Renal cortex interstitium (tissue), 11 donors: ENCODE results near the gene ZDHHC14. TPM values are rescaled to one million over a fixed set of nuclear protein-coding genes. Genes with fewer than 3 reads are reported as not detected.

Experiments used
- DNase-seq, 11 donors: peaks; one replicate each; pipeline ENCODE4 v3.0.0-alpha.2; 2013; ENCODE audit warnings: low read depth in 9 of 11, low spot score in 4 of 11; ENCODE audit errors: extremely low read depth in 1 of 11
- polyA plus RNA-seq, 3 donors: library from polyadenylated mRNA; unstranded; fragments of 120-200 nt; gene quantifications; one replicate each; pipeline ENCODE4 v1.2.1, GENCODE V29; 2013; ENCODE audit not compliant: insufficient read length in 3 of 3

Gene ZDHHC14
- polyA plus RNA-seq, 3 donors = 14.8 to 22.4 (median 17.9) TPM

DNA sequence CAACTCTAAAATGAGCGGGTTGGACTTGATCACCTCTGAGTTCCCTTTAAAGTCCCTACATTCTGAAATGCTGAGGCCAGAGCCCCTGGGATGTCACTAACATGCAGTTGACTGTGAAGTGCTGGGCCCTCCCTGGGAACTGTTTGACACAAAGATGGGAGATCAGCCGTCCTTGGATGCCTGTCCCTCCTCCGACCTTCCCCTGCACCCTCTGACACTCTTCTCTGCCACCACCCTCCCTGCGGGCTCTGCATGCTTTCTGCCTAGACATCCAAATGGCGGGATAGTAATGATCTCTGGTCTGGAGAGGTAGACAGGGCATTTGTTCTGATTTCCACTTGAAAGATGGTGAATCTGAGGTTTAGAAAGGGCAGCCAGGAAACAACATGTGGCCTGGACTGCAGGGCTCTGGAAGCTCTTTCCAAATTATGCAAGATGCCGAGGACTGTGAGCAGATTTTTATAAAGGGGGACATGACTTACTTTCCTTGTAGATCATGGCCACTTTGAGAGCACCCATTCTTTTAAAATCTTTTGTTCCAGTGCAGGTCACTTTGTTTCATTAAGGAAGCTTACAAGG is 113.2 kb downstream of the ZDHHC14 start:
- no peak for DNase-seq

DNA sequence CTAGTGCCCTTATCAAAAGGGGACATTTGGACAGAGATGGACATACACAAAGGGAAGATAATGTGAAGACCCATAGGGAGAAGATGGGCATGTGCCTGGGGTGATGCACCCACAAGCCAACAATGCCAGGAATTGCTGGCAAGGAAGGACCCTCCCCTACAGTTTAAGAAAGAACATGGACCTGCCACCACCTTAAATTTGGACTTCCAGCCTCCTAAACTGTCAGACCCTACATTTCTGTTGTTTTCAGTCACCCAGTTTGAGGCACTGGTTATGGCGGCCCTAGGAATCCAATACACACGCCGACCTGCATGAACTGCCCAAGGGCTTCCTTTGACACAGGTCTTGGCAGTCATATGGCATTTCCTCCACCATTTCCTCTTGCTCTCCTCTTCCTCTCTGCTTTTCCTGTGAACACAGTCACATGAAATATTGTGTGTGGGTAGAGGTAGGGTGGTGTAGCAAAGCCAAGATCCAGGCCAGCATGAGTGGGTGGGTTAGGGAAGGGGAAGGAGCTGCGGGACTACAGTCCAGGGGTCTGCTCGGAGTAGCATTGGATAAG is 115.6 kb downstream of the ZDHHC14 start:
- DNase-seq = no peak

DNA sequence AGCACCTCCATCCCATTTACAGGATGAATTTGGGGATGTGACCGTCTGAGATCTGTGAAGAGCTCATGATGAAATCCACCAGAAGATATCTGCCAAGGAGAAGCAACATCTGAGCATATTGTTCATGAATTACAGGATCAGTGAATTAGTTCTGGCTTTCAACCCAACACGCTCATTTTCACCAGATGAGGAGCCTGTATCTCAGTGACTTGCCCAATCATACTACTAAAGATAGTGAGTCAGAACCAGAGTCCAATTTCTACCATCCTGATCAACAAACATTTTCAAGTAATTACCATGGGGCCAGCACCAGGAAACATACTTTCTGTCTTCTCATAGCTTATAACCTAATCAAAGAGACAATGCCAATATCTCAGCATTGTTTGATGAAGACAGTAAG is 116.6 kb downstream of the ZDHHC14 start:
- no peak for DNase-seq

DNA sequence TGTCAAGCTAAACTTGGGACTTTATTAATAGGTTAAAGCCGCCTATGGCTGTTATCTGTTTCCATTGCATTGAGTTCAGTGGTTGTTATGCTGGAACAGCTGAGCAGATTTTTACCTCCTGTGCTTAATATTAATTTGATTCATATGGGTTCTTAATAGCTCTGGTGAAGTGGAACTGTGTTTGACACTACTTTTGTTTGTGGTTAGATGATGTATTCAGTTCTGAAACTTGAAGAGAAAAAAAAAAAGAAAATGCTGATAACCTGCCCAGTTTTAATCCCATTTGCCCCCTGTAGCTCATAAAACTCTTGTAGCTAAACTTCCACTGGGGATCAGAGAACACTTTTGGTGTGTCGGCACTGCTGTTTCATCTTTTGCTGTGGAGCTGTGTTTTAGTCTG is 117.8 kb downstream of the ZDHHC14 start:
- DNase-seq = no peak

DNA sequence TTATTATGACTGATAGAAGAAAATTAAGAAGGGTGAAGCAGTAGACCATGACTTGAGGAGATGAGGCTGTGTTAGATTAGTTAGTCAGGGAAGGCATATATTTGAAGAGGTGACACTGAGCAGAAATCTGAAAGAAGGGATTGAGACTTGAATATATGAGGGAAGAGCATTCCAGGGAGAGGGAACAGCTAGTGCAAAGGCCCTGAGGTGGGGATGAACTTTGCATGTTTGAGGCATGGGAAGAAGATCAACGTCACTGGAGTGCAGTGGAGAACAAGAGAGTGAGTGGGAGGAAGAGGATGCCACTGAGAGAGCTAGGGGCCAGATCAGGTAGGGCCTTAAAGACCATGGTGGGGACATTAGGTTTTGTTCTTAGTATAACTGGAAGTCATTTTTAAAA is 119.0 kb downstream of the ZDHHC14 start:
- no peak for DNase-seq

DNA sequence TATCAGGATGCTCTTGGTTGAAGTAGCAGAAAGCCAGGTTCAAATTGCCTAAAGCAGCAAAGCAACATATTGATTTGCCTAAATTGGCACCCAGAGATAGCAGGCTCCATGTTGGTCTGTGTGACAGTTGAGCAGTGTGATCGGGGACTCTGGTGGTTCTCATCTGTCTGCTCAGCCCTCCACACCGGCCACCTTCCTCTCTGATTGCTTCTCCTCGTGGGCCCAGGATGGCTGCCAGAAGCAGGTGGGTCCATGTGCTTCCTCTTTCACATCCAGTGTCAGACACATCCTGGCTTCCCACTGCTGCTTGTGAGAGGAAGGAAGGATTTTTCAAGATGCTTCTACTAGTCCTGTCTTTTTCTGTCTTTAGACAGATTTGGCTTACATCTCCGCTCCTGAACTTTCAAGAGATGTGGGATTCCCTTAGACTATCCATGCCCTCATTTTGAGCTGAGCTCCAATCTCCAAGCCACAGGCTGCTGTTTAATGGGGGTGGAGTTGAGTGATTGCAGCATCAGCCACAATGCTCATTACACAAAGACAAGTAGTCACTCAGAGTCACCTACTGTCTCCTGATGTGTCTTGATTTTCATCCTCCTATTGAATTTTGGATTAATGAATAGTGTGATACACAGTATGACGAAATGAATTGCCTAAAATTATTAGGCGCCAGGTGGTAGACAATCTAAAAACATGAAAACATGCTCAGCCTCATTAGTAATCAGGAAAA is 122.2 kb downstream of the ZDHHC14 start:
- DNase-seq = no peak

DNA sequence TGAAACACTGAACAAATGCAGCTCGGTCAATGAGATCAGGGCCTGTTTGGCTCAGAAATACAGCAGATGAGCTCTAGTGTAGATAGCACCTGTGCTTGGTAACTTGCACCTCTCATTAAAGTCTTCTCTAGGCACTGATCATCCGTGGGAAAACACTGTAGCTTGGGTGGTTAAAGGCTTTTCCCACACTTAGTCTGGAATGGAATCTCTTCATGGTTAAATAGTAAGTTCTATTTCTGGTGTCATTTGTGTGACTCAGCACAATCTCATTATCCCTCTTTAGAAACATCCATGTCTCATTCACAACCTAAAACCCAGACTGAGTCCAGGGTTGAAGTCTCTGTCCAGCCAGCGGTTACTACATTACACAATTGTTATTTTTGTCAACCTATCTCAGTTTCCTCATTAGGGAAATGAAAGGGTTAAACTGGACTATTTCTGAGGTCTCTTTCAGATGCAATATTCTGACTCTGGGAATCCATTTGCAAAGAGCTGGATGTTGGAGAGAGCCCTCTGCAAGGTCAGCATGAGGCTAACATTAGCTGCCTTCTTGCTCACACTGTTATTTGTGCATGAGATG is 125.0 kb downstream of the ZDHHC14 start:
- no peak for DNase-seq

DNA sequence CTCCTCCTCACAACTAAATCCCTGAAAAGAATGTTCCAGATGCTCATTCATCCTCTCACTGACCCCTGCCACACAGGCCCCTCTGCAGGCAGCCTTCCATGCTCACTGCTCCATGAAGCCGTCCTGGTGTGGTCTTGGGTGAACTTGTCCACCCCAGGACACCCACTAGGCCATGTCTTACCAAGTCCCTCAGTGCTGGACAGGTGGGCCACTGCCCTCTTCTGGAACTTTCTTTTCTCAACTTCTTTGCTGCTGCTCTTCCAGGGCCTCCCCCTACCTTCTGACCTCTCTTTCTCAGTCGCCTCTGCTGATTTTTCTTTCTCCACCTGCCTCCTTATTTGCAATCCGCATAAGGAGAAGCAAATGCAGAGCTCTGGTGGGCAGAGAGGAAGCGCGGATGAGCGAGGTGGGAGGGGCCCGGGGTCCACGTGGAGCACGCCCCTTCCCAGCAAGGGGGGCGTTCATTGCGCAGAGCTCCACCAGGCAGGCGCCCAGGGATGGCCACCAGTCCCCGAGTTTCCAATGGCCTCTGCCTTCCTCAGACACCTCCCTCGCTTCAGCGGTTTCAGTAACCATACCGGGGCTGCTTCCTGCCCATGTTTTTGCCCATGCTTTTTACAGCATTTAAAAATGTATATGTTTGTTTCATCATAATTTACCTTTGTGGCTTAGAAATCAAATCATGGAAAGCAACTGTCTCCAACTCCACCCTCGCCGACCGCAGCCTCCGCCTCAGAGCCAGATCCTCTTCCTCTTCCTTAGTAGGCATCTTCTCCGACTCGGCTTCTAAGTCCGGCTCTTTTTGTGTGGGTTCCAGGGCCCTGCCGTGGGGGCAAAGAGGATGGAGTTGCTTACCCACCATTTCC is 129.6 kb downstream of the ZDHHC14 start:
- no peak for DNase-seq

DNA sequence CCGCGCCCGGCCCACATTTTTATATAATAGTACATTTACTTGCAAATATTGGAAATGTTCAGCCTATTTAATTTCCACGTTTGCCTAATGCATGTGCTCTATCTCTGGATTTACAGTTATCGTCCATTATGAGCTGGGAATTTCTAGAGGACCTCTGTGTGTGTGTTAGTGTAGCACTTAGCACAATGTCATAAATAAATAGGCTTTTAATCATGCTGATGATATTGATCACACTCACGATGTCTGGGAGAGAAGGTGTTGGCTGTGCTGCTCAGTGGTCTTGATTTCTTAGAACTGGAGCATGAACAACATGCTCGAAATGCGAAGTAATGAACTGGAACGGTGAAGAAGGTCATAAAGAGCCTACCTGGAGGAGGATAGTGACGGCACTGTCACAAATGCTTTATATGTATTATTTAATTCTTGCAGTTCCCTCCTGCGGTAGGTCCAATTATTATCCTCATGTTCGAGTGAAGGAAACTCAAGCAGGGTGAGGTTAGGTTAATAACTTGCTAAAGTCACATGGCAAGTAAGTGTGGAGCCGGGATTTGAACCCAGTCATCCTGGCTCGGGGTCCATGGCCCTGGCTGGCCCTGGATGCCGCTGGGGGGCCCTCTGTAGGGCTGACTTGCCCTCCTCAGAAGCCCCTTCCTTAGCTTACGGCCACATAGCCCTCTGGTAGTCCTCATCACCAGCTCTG is 130.8 kb downstream of the ZDHHC14 start:
- no peak for DNase-seq

DNA sequence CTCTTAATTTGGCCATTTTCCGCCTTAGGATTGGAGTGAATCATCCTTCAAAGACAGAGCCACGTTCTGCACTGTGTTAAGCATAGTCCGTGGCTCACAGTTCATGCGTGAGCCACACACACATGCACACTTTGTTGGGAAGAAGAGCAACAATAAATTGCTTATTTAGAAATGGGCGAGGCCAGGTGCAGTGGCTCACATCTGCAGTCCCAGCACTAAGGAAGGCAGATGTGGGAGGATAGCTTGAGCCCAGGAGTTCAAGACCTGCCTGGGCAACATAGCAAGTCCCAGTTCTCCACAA is 131.3 kb downstream of the ZDHHC14 start:
- no peak for DNase-seq

DNA sequence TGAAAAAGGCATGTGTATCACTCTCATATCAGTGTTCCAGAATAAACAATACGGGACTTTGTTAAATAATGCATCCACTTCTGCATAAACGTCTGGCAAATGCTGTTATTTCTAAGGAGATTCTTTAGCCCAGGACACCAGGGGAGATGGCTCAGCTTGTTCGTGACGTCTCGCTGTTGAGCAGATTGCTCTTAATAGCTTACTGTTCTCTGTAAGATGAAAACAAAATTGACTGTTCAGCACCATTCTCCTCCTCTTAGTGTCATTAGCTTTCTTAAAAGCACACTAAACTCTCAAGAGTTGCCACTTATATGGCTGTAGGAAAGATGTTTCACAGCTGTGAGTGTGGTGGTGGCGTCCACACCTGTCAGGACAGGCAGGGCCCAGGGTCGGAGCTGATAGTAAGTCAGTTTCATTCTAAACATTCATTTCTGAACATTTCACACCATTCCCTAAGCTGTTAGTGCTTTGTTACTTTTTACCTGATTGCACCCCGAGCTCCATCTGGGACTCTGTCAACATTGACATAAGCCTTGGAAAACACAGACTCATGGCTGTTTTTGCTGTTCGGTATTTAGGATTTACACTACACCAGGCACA is 132.1 kb downstream of the ZDHHC14 start:
- DNase-seq = no peak

DNA sequence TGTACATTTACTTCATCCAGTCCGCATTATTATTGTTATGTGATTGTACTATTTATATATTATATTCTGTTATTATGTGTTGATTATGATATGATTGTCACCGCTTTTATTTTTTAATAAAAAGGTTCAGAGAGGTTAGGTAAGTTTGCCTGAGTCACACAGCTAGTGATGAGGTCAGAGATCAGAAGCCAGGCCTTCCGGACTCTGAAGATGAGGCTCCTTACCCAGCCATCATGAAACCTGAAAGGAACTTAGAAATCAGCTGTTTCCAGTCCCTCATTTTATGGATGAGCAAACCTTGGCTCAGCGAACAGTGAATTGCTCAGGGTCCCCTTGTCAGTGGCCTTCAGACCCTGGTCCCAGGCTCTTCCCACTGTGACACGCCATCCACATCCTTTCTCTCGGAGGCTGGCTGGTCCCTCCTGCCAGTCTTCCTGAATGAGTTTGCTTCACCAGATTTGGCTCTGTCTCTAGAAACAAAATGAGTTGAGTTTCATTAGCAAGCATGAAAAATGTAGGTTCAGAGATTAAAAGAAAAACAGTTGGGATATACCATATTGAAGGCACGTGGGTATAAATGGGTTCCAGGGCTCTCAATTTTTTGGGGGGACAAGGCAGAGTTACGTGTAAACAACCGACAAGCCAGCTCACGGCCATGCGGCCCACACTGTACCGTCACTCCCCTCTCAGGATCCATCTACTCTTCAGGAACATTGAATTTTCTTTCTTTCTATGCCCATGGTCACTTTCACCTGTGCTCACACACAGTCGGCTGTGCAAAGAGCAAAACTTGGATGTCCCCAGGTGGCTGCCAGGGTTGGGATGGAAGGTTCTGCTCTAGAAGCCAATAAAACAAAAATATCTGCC is 132.9 kb downstream of the ZDHHC14 start:
- no peak for DNase-seq

DNA sequence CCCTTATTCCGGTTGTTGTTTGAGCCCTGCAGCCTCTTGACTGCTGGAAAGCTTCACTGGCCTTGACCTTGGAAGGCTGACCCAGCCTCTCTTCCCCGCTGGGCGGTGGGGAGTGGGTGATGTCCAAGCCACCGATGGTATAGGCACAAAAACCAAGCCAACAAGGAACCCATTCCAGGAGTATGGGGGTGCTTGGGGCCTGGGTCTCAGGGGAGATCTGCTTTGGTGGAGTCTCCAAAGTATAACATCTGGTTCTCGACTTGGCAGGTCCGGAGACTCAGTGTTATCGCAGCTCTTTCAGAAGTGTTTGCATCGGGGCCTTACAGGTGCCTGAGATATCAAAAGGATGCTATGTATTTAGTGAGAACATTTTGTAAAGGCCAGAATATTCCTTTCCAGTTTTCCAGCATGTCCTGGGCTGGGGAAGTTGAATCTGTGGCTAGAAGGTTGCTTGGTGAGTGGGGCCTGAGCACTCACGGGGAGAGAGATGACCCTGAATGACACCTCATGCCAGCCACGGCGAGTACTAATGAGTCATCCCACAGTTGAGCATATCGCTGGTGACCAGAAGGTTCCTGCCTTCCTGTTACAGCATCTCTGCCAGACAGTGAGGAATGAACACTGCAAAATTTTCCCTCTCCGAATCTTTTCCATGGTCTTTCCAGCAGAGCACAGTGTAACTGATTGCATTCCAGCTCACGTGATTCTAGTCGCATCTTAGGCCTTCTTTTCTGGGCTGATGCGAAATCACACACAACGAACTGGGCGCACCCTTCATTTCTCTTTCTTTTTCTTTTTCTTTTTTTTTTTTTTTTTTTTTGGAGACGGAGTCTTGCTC is 133.9 kb downstream of the ZDHHC14 start:
- no peak for DNase-seq

DNA sequence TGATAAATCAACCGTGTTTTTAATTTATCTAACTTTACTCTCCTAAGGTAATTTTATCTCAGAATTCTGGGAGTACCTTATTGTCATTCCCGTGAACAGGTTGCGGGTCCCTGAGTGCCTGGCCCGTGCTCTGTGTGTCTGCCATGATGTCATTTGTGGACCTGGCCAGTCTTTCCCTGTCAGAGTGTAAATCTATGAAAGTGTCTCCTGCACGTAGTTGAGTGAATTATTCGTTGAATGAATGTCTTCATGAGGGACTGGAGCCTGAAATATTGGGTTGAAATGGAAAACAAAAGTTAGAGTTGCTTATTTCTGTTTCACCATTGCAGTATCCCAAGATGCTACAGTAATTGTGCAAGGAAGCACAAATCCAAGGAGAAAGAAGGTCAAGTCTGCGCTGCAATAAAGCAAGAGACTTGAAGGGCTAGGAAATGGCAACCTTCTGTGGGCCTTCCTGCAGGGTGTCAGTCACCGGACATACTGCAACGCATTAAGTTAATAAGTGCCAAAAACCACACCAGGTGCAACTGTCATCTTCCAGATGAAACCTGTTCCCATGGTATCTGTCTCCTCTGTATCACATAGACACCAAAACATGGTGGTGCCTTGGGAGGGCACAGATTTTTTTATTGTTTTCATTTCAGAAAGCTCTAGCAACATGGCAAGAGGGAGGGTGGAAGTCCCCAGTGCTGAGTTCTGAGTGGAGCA is 135.5 kb downstream of the ZDHHC14 start:
- DNase-seq = no peak

DNA sequence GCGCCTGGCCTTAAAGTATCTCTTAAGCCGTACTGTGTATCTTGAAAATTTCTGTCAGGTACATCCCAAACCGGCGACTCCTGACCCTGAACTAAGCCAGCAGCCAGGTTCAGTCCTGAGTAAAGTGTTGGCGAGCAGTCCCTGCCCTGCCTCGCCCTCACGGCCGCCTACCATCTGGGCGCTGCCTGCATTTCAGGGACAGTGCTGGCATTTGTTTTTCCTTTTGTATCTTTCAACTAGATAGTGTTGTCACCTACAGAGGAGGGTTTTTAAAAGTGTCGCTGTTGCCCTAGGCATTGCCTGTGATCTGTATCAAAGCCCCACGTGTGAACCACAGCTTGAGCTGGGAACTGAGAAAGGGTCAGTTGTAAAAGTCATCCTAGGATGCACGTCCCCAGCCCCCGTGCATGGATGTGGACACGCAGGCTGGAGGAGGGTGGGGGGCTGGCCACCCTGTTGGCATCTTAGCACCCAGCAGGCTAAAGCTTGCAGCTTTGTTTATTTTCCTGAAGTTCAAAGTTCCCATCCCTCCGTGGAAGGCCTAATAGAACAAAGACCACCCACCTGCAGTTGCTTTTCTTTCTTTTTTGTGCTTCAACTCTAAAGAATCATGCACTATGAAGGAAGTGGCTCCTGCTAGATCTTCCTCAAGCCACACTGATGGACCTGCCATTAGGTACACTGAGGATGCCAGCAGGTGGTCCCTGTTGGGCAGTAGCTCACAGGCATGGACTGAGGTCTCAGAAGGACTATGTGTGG is 136.8 kb downstream of the ZDHHC14 start:
- DNase-seq = no peak
